WTC11 (cell line): ENCODE measurements around the gene SPINK8. TPM values are rescaled to one million over a fixed set of nuclear protein-coding genes. Genes with fewer than 3 reads are reported as not detected.
"Not testable (repeated sequence)": the region's sequence is repeated elsewhere in the genome, so short reads cannot be mapped to it uniquely, and the experiment has no call there.

ENCODE experiments used
- ATAC-seq: fragments of 200-7000 bp; cut with Tn5 transposase; 2 replicates; pipeline ENCODE4 v1.10.0; 2021; ENCODE audit warnings: mild to moderate bottlenecking, moderate library complexity
- CTCF ChIA-PET: fragments of 300-600 bp; sonication (Branson Sonifier 250); formaldehyde crosslinking; loops from one replicate; lab custom pipeline; 2021; ENCODE audit warnings: antibody characterized with exemption; lab: Charles Lee
- POLR2A ChIA-PET: fragments of 350-600 bp; sonication (Branson Sonifier 250); formaldehyde crosslinking; loops from one replicate; lab custom pipeline; 2021; ENCODE audit warnings: antibody characterized with exemption; lab: Charles Lee
- DNase-seq: peaks from one replicate; pipeline ENCODE4 v3.0.0; 2021; ENCODE audit warnings: low spot score
- H3K27ac Mint-ChIP-seq: 2 replicates; pipeline ENCODE4 v1.8.0; 2021; ENCODE audit warnings: mixed read lengths
- H3K27me3 Mint-ChIP-seq: 2 replicates; pipeline ENCODE4 v1.8.0; 2021; ENCODE audit warnings: low read depth, mild to moderate bottlenecking, moderate library complexity, mixed read lengths
- H3K36me3 Mint-ChIP-seq: 2 replicates; pipeline ENCODE4 v1.8.0; 2021; ENCODE audit warnings: mixed read lengths
- H3K4me1 Mint-ChIP-seq: 2 replicates; pipeline ENCODE4 v1.8.0; 2022; ENCODE audit warnings: mixed read lengths
- H3K4me3 Mint-ChIP-seq: 2 replicates; pipeline ENCODE4 v1.8.0; 2021; ENCODE audit warnings: mild to moderate bottlenecking, moderate library complexity, mixed read lengths
- H3K9me3 Mint-ChIP-seq: 2 replicates; pipeline ENCODE4 v1.8.0; 2021; ENCODE audit warnings: mixed read lengths
- ATF2 ChIP-seq: sonication (generic); formaldehyde crosslinking; IDR thresholded peaks from 2 replicates; pipeline ENCODE4 v1.8.1; 2022; ENCODE audit warnings: low read depth, missing genetic modification reagents, borderline replicate concordance
- ATF3 ChIP-seq: sonication (generic); formaldehyde crosslinking; conservative IDR thresholded peaks from 2 replicates; pipeline ENCODE4 v1.8.1; 2022; ENCODE audit warnings: mild to moderate bottlenecking, missing genetic modification reagents
- CREM ChIP-seq: sonication (generic); formaldehyde crosslinking; IDR thresholded peaks from 2 replicates; pipeline ENCODE4 v1.8.1; 2022; ENCODE audit warnings: mild to moderate bottlenecking, missing genetic modification reagents, moderate library complexity
- GABPB1 ChIP-seq: sonication (generic); formaldehyde crosslinking; IDR thresholded peaks from 2 replicates; pipeline ENCODE4 v1.8.1; 2023; ENCODE audit warnings: mild to moderate bottlenecking, missing genetic modification reagents
- HMGA2 ChIP-seq: fragments of 250-450 bp; sonication (Bioruptor Pico); IDR thresholded peaks from 2 replicates; pipeline ENCODE4 v1.4.0; 2021; ENCODE audit warnings: mild to moderate bottlenecking, moderate library complexity
- JAZF1 ChIP-seq: fragments of 250-450 bp; sonication (Bioruptor Pico); IDR thresholded peaks from 2 replicates; pipeline ENCODE4 v1.9.0; 2021; ENCODE audit warnings: moderate library complexity, mild to moderate bottlenecking, inconsistent platforms
- MYBL2 ChIP-seq: sonication (generic); formaldehyde crosslinking; IDR thresholded peaks from 2 replicates; pipeline ENCODE4 v1.8.1; 2023; ENCODE audit warnings: mild to moderate bottlenecking, moderate library complexity, missing genetic modification reagents
- SP1 ChIP-seq: sonication (generic); formaldehyde crosslinking; conservative IDR thresholded peaks from 2 replicates; pipeline ENCODE4 v1.8.1; 2022; ENCODE audit warnings: missing genetic modification reagents
- ZBTB43 ChIP-seq: sonication (generic); formaldehyde crosslinking; IDR thresholded peaks from 2 replicates; pipeline ENCODE4 v1.8.1; 2023; ENCODE audit warnings: mild to moderate bottlenecking, missing genetic modification reagents
- ZNF232 ChIP-seq: sonication (generic); formaldehyde crosslinking; IDR thresholded peaks from 2 replicates; pipeline ENCODE4 v1.8.0; 2022; ENCODE audit warnings: mild to moderate bottlenecking, missing genetic modification reagents
- ZNF416 ChIP-seq: fragments of 250-450 bp; sonication (Bioruptor Pico); IDR thresholded peaks from 2 replicates; pipeline ENCODE4 v1.9.0; 2021; ENCODE audit warnings: mild to moderate bottlenecking, inconsistent platforms
- total RNA-seq: library from RNA; stranded (reverse); gene quantifications from 3 replicates; pipeline ENCODE4 v1.2.3, GENCODE V29; 2021
- TF ChIP-seq, protein P1 (sequence below): fragments of 250-450 bp; sonication (Bioruptor Pico); IDR thresholded peaks from 2 replicates; pipeline ENCODE4 v1.9.0; 2021; ENCODE audit warnings: mild to moderate bottlenecking
- TF ChIP-seq, protein P2 (sequence below): fragments of 200-600 bp; IDR thresholded peaks from 2 replicates; pipeline ENCODE4 v1.8.0; 2022; ENCODE audit warnings: antibody characterized with exemption
- TF ChIP-seq, protein P3 (sequence below): fragments of 250-450 bp; sonication (Bioruptor Pico); IDR thresholded peaks from 2 replicates; pipeline ENCODE4 v1.9.0; 2021; ENCODE audit warnings: mild to moderate bottlenecking, borderline replicate concordance

The SPINK8 gene
- total RNA-seq, 1 experiment from 2014 or later = not detected

GRCh38 chr3:48338635-48339034 is 5.2 kb upstream of the SPINK8 start:
- ATAC-seq (no peak), DNase-seq (no peak)
- peaks cover 7% of the 10 kb centered on the region for H3K27me3 Mint-ChIP-seq
- TF ChIP-seq ZBTB43 (CRISPR knock-in tag) (no peak), GABPB1 (CRISPR knock-in tag) (no peak), MYBL2 (CRISPR knock-in tag) (no peak)
- no peak overlapping the region for H3K27ac Mint-ChIP-seq
- H3K36me3 Mint-ChIP-seq = no peaks in the 10 kb centered on the region
- H3K4me1 Mint-ChIP-seq = no peaks in the 10 kb centered on the region
- H3K4me3 Mint-ChIP-seq = no peak overlapping the region
- ChIA-PET POLR2A (no interaction called here), CTCF (no interaction called here)
- H3K9me3 Mint-ChIP-seq = no peaks in the 10 kb centered on the region

DNA sequence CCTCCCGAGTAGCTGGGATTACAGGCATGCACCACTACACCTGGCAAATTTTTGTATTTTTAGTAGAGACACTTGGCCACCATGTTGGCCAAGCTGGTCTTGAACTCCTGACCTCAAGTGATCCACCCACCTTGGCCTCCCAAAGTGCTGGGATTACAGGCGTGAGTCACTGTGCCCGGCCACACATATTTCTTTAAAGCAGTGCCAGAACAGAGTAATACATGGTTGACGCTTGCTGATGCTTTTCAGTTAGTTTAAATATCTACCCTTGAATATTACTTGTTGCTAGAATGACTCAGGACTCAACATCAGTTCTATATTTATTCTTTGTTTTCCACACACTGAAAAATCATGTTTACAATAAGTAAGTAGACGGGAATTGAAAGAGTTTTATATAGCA is 4.1 kb upstream of the SPINK8 start:
- CTCF ChIA-PET, ATAC-seq, H3K4me3 Mint-ChIP-seq: not testable (repeated sequence)

GRCh38 chr3:48335286-48335685 is 1.8 kb upstream of the SPINK8 start:
- CTCF ChIA-PET = interaction anchor here (0.9 to 1.9 kb wide), 2 partner anchors 101 to 222 kb away, joined by 3 to 9 read pairs; no protein-coding TSS in a partner anchor
- H3K4me1 Mint-ChIP-seq = not testable (repeated sequence)

More for the DNA sequence above, 4.1 kb upstream of the SPINK8 start:
- not testable (repeated sequence) for H3K27ac Mint-ChIP-seq, H3K36me3 Mint-ChIP-seq, H3K4me1 Mint-ChIP-seq, H3K9me3 Mint-ChIP-seq, DNase-seq
- H3K27me3 Mint-ChIP-seq = peaks cover 12% of the 10 kb centered on the region
- POLR2A ChIA-PET = interaction anchor here (0.6 kb wide), 1 partner anchor 52 kb away, joined by 8 read pairs; no protein-coding TSS in a partner anchor

GRCh38 chr3:48334605-48335004 is 1.1 kb upstream of the SPINK8 start:
- DNase-seq (no peak), ATAC-seq (no peak)
- POLR2A ChIA-PET = no interaction called here
- TF ChIP-seq, protein P1, sequence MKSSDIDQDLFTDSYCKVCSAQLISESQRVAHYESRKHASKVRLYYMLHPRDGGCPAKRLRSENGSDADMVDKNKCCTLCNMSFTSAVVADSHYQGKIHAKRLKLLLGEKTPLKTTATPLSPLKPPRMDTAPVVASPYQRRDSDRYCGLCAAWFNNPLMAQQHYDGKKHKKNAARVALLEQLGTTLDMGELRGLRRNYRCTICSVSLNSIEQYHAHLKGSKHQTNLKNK (CRISPR knock-in tag) = no peak
- TF ChIP-seq ATF2 (CRISPR knock-in tag) (no peak), ATF3 (CRISPR knock-in tag) (no peak), SP1 (CRISPR knock-in tag) (no peak), HMGA2 (CRISPR knock-in tag) (no peak), JAZF1 (CRISPR knock-in tag) (no peak), CREM (no peak), ZNF232 (CRISPR knock-in tag) (no peak), ZNF416 (CRISPR knock-in tag) (no peak)
- TF ChIP-seq, protein P2, sequence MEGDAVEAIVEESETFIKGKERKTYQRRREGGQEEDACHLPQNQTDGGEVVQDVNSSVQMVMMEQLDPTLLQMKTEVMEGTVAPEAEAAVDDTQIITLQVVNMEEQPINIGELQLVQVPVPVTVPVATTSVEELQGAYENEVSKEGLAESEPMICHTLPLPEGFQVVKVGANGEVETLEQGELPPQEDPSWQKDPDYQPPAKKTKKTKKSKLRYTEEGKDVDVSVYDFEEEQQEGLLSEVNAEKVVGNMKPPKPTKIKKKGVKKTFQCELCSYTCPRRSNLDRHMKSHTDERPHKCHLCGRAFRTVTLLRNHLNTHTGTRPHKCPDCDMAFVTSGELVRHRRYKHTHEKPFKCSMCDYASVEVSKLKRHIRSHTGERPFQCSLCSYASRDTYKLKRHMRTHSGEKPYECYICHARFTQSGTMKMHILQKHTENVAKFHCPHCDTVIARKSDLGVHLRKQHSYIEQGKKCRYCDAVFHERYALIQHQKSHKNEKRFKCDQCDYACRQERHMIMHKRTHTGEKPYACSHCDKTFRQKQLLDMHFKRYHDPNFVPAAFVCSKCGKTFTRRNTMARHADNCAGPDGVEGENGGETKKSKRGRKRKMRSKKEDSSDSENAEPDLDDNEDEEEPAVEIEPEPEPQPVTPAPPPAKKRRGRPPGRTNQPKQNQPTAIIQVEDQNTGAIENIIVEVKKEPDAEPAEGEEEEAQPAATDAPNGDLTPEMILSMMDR = no peak
- TF ChIP-seq, protein P3, sequence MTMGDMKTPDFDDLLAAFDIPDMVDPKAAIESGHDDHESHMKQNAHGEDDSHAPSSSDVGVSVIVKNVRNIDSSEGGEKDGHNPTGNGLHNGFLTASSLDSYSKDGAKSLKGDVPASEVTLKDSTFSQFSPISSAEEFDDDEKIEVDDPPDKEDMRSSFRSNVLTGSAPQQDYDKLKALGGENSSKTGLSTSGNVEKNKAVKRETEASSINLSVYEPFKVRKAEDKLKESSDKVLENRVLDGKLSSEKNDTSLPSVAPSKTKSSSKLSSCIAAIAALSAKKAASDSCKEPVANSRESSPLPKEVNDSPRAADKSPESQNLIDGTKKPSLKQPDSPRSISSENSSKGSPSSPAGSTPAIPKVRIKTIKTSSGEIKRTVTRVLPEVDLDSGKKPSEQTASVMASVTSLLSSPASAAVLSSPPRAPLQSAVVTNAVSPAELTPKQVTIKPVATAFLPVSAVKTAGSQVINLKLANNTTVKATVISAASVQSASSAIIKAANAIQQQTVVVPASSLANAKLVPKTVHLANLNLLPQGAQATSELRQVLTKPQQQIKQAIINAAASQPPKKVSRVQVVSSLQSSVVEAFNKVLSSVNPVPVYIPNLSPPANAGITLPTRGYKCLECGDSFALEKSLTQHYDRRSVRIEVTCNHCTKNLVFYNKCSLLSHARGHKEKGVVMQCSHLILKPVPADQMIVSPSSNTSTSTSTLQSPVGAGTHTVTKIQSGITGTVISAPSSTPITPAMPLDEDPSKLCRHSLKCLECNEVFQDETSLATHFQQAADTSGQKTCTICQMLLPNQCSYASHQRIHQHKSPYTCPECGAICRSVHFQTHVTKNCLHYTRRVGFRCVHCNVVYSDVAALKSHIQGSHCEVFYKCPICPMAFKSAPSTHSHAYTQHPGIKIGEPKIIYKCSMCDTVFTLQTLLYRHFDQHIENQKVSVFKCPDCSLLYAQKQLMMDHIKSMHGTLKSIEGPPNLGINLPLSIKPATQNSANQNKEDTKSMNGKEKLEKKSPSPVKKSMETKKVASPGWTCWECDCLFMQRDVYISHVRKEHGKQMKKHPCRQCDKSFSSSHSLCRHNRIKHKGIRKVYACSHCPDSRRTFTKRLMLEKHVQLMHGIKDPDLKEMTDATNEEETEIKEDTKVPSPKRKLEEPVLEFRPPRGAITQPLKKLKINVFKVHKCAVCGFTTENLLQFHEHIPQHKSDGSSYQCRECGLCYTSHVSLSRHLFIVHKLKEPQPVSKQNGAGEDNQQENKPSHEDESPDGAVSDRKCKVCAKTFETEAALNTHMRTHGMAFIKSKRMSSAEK (CRISPR knock-in tag) = no peak
- no peaks in the 10 kb centered on the region for H3K36me3 Mint-ChIP-seq
- H3K27me3 Mint-ChIP-seq = peaks cover 17% of the 10 kb centered on the region
- H3K27ac Mint-ChIP-seq = no peak overlapping the region
- CTCF ChIA-PET = interaction anchor here (1.9 kb wide), 1 partner anchor 101 kb away, joined by 9 read pairs; no protein-coding TSS in a partner anchor
- peaks cover 5% of the 10 kb centered on the region; the same call in 1 of the 2 replicates for H3K4me1 Mint-ChIP-seq
- no peaks in the 10 kb centered on the region for H3K9me3 Mint-ChIP-seq
- no peak overlapping the region for H3K4me3 Mint-ChIP-seq

More at GRCh38 chr3:48335286-48335685, 1.8 kb upstream of the SPINK8 start:
- H3K9me3 Mint-ChIP-seq, ATAC-seq, H3K36me3 Mint-ChIP-seq, H3K4me3 Mint-ChIP-seq, H3K27ac Mint-ChIP-seq, POLR2A ChIA-PET, DNase-seq: not testable (repeated sequence)
- peaks cover 17% of the 10 kb centered on the region for H3K27me3 Mint-ChIP-seq

DNA sequence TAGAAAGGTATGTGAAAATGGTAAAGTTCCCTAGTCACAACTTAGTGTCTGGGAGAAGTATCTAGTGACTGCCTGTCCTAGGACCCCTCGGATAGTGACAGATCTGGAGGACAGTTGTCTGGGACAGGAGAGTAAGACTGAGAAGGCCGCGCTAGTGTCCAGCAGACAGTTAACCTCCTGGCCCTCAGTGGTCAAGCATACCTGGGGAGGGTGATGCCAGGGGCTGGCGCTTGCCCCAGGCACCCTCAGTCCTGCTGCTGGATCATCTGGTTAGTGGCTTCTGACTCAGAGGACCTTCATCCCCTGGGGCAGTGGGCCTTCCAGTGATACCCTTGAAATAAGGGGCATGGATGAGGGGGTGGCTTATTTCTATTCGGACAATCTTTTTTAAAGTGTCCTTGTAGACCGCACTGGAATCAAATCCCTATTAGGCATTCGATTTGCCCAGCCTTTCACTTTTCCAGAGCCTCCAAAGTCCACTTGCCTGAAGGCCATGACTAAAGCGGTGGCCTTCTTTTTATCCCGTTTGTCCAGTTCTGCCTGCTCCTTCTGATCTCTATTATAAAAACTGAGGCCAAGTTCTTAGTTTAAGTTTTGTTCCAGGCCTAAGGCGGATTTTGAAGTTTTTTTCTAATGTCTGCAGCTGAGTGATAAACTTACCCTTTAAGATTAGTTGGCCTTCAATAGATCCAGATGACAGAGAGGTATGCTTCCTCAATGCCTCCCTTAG is 1.6 kb downstream of the SPINK8 start:
- H3K27ac Mint-ChIP-seq, POLR2A ChIA-PET, H3K4me3 Mint-ChIP-seq, CTCF ChIA-PET, ATAC-seq, H3K36me3 Mint-ChIP-seq, DNase-seq, H3K9me3 Mint-ChIP-seq, H3K4me1 Mint-ChIP-seq: not testable (repeated sequence)
- H3K27me3 Mint-ChIP-seq = peaks cover 15% of the 10 kb centered on the region
